ENCODE data around the gene TRIM28.

Gene TRIM28

GRCh38 chr19:58560007-58560887 lies 16.4 kb downstream of the TRIM28 start:
- peak overlapping the region; percentile 85 for H3K4me3 ChIP-seq (ENCODE audit: low read depth, low read length)
- ChIA-PET CTCF (interaction anchor here (1.8 to 2.5 kb wide), 2 partner anchors 41 kb away, joined by 10 to 11 read pairs; partner anchors contain the start of gene ZBTB45), POLR2A (interaction anchor here (0.6 to 1.5 kb wide), 7 partner anchors 9 to 198 kb away, joined by 3 to 7 read pairs (median 4); partner anchors contain the start of genes MZF1, TRIM28 and ZNF497)
- TF ChIP-seq, protein P1, sequence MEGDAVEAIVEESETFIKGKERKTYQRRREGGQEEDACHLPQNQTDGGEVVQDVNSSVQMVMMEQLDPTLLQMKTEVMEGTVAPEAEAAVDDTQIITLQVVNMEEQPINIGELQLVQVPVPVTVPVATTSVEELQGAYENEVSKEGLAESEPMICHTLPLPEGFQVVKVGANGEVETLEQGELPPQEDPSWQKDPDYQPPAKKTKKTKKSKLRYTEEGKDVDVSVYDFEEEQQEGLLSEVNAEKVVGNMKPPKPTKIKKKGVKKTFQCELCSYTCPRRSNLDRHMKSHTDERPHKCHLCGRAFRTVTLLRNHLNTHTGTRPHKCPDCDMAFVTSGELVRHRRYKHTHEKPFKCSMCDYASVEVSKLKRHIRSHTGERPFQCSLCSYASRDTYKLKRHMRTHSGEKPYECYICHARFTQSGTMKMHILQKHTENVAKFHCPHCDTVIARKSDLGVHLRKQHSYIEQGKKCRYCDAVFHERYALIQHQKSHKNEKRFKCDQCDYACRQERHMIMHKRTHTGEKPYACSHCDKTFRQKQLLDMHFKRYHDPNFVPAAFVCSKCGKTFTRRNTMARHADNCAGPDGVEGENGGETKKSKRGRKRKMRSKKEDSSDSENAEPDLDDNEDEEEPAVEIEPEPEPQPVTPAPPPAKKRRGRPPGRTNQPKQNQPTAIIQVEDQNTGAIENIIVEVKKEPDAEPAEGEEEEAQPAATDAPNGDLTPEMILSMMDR (IDR thresholded peaks at IDR 0.05; ENCODE audit: insufficient read depth, low read length, missing control alignments) = no peak
- DNase-seq (ENCODE audit: low read depth, low spot score) = no peak

GRCh38 chr19:58560921-58561320 lies 17.1 kb downstream of the TRIM28 start:
- ChIA-PET CTCF (interaction anchor here (2.5 kb wide), 1 partner anchor 42 kb away, joined by 11 read pairs; the partner anchor contains the start of gene ZBTB45), POLR2A (interaction anchor here (0.6 to 1.3 kb wide), 3 partner anchors 9 to 16 kb away, joined by 3 to 5 read pairs (median 4); no protein-coding TSS in a partner anchor)
- no peak for DNase-seq (ENCODE audit: low read depth, low spot score)
- TF ChIP-seq, protein P1 (IDR thresholded peaks at IDR 0.05; ENCODE audit: insufficient read depth, low read length, missing control alignments) = no peak
- H3K4me3 ChIP-seq (ENCODE audit: low read depth, low read length) = no peak overlapping the region

GRCh38 chr19:58561373-58562121 lies 17.7 kb downstream of the TRIM28 start:
- CTCF ChIA-PET = interaction anchor here (1.6 to 2.5 kb wide), 2 partner anchors 17 to 43 kb away, joined by 4 to 11 read pairs; partner anchors contain the start of gene ZBTB45
- DNase-seq (ENCODE audit: low read depth, low spot score) = no peak
- H3K4me3 ChIP-seq (ENCODE audit: low read depth, low read length) = no peak overlapping the region; the same call in 1 of the 2 replicates
- POLR2A ChIA-PET = interaction anchor here (0.6 to 1.3 kb wide), 4 partner anchors 10 to 17 kb away, joined by 3 to 5 read pairs (median 4); no protein-coding TSS in a partner anchor
- TF ChIP-seq, protein P1 (IDR thresholded peaks at IDR 0.05; ENCODE audit: insufficient read depth, low read length, missing control alignments) = no peak

- ChIA-PET CTCF (interaction anchor here (1.0 to 2.5 kb wide), 4 partner anchors 16 to 48 kb away, joined by 3 to 11 read pairs (median 4); partner anchors contain the start of gene ZBTB45), POLR2A (interaction anchor here (1.0 kb wide), 1 partner anchor 9 kb away, joined by 4 read pairs; no protein-coding TSS in a partner anchor)
- no peak for DNase-seq (ENCODE audit: low read depth, low spot score)
These were observed 18.5 kb downstream of the TRIM28 start for GRCh38 chr19:58562122-58563033.

GRCh38 chr19:58563034-58563573 lies 19.2 kb downstream of the TRIM28 start:
- POLR2A ChIA-PET = no interaction called here
- no peak for DNase-seq (ENCODE audit: low read depth, low spot score)
- CTCF ChIA-PET = interaction anchor here (1.0 to 1.6 kb wide), 3 partner anchors 15 to 48 kb away, joined by 3 to 4 read pairs (median 4); no protein-coding TSS in a partner anchor
- H3K4me3 ChIP-seq (ENCODE audit: low read depth, low read length) = peak overlapping the region; percentile 49
- TF ChIP-seq, protein P1 (IDR thresholded peaks at IDR 0.05; ENCODE audit: insufficient read depth, low read length, missing control alignments) = no peak

More at GRCh38 chr19:58562122-58563033, 18.5 kb downstream of the TRIM28 start:
- TF ChIP-seq, protein P1 (IDR thresholded peaks at IDR 0.05; ENCODE audit: insufficient read depth, low read length, missing control alignments) = no peak
- H3K4me3 ChIP-seq (ENCODE audit: low read depth, low read length) = peak overlapping the region; percentile 49

Measured in AG04449 (cell line).